ENCODE measurements around the gene MTUS2.

Gene MTUS2

GRCh38 chr13:29507356-29507755 lies 687.2 kb downstream of the MTUS2 start:
- no peak for DNase-seq (ENCODE audit: low read depth, low spot score)

- peak; percentile 20 for DNase-seq (ENCODE audit: low read depth, low spot score)
These were observed 688.2 kb downstream of the MTUS2 start for GRCh38 chr13:29508130-29508875.

GRCh38 chr13:29508876-29509252 lies 688.7 kb downstream of the MTUS2 start:
- DNase-seq (ENCODE audit: low read depth, low spot score) = no peak

GRCh38 chr13:29509999-29510589 lies 690.0 kb downstream of the MTUS2 start:
- DNase-seq (ENCODE audit: low read depth, low spot score) = no peak

GRCh38 chr13:29510651-29511084 lies 690.5 kb downstream of the MTUS2 start:
- DNase-seq (ENCODE audit: low read depth, low spot score) = no peak

GRCh38 chr13:29511106-29511796 lies 691.1 kb downstream of the MTUS2 start:
- DNase-seq (ENCODE audit: low read depth, low spot score) = no peak

- DNase-seq (ENCODE audit: low read depth, low spot score) = no peak
These were observed 691.8 kb downstream of the MTUS2 start for GRCh38 chr13:29511980-29512379.

- DNase-seq (ENCODE audit: low read depth, low spot score) = no peak
These were observed 693.2 kb downstream of the MTUS2 start for GRCh38 chr13:29513002-29513980.

- no peak for DNase-seq (ENCODE audit: low read depth, low spot score)
These were observed 694.0 kb downstream of the MTUS2 start for GRCh38 chr13:29513981-29514719.

- no peak for DNase-seq (ENCODE audit: low read depth, low spot score)
These were observed 694.7 kb downstream of the MTUS2 start for GRCh38 chr13:29514720-29515310.

- DNase-seq (ENCODE audit: low read depth, low spot score) = no peak
These were observed 695.2 kb downstream of the MTUS2 start for GRCh38 chr13:29515372-29515771.

GRCh38 chr13:29516012-29516411 lies 695.9 kb downstream of the MTUS2 start:
- no peak for DNase-seq (ENCODE audit: low read depth, low spot score)

- no peak for DNase-seq (ENCODE audit: low read depth, low spot score)
These were observed 696.7 kb downstream of the MTUS2 start for GRCh38 chr13:29516880-29517279.

- no peak for DNase-seq (ENCODE audit: low read depth, low spot score)
These were observed 699.8 kb downstream of the MTUS2 start for GRCh38 chr13:29519921-29520320.

GRCh38 chr13:29520671-29521070 lies 700.5 kb downstream of the MTUS2 start:
- no peak for DNase-seq (ENCODE audit: low read depth, low spot score)

GRCh38 chr13:29521336-29521735 lies 701.2 kb downstream of the MTUS2 start:
- no peak for DNase-seq (ENCODE audit: low read depth, low spot score)

GRCh38 chr13:29522044-29522685 lies 702.0 kb downstream of the MTUS2 start:
- DNase-seq (ENCODE audit: low read depth, low spot score) = no peak

- no peak for DNase-seq (ENCODE audit: low read depth, low spot score)
These were observed 703.2 kb downstream of the MTUS2 start for GRCh38 chr13:29523199-29523961.

GRCh38 chr13:29524176-29524575 lies 704.0 kb downstream of the MTUS2 start:
- DNase-seq (ENCODE audit: low read depth, low spot score) = no peak
